ENCODE results near the gene ANKS3. TPM values are rescaled to one million over a fixed set of nuclear protein-coding genes. Genes with fewer than 3 reads are reported as not detected.

ANKS3 gene
- total and polyA plus RNA-seq, 2 experiments from 2014 or later = 22.5 to 24.9 TPM

DNA sequence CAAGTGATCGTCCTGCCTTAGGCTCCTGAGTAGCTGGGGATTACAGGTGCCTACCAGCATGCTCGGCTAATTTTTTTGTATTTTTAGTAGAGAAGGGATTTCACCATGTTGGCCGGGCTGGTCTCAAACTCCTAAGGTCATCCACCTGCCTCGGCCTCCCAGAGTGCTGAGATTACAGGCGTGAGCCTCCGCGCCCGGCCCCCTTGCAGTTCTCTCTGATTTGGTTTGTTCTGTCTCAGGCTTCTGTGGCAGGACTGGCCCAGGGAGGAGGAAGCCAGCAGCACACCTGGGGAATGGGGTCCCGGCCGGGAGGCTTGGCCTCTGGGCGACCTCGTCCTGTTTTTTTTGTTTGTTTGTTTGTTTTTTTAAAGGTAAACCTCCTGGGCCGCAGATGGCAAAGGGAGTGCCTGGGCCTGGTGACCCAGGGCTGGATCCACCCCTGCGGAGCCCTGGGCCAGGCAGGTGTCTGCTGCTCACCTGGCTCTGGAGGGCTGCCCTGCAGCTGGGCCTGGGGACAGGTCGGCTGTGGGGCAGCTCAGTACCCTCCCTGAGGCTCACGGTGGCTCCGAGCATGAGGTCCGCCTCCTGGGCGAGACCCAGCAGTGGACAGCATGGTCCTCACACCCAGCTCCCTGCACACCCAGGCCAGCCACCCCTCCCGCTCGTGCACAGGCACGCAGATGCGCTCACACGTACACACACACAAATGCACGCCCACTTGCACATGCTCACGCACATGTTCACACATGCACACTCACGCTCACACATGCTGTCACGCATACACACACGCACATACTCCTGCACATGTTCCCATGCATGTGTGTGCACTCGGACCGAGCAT, 44.0 kb downstream of the ANKS3 start:
- no peak for DNase-seq (ENCODE audit: low spot score)
- no peak for TF ChIP-seq EZH2phosphoT487 (IDR thresholded peaks at IDR 0.05; ENCODE audit: unreplicated experiment)
- no peak for TF ChIP-seq STAT1 (IDR thresholded peaks at IDR 0.05; ENCODE audit: unreplicated experiment)
- no peak for TF ChIP-seq CTCF (conservative IDR thresholded peaks at IDR 0.05; ENCODE audit: low read depth in 2 of 2)
- TF ChIP-seq, protein P1, sequence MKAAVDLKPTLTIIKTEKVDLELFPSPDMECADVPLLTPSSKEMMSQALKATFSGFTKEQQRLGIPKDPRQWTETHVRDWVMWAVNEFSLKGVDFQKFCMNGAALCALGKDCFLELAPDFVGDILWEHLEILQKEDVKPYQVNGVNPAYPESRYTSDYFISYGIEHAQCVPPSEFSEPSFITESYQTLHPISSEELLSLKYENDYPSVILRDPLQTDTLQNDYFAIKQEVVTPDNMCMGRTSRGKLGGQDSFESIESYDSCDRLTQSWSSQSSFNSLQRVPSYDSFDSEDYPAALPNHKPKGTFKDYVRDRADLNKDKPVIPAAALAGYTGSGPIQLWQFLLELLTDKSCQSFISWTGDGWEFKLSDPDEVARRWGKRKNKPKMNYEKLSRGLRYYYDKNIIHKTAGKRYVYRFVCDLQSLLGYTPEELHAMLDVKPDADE (IDR thresholded peaks at IDR 0.05) = no peak
- TF ChIP-seq EZH2 (IDR thresholded peaks at IDR 0.05; ENCODE audit: low read depth, unreplicated experiment) = no peak
- no peak for TF ChIP-seq ZNF462 (CRISPR knock-in tag; IDR thresholded peaks at IDR 0.05)
- no peak for TF ChIP-seq REST (IDR thresholded peaks at IDR 0.05; ENCODE audit: unreplicated experiment)
- TF ChIP-seq POLR2AphosphoS5 (IDR thresholded peaks at IDR 0.05; ENCODE audit: low read depth) = no peak
- no peak for TF ChIP-seq JUNB (IDR thresholded peaks at IDR 0.05; ENCODE audit: unreplicated experiment)
- TF ChIP-seq CREB1 (CRISPR knock-in tag; IDR thresholded peaks at IDR 0.05; ENCODE audit: low read depth) = no peak
- TF ChIP-seq ZNF114 (CRISPR knock-in tag; IDR thresholded peaks at IDR 0.05) = no peak
- no peak for TF ChIP-seq NANOG (IDR thresholded peaks at IDR 0.05; ENCODE audit: borderline replicate concordance)
- Histone ChIP-seq H3K9me2 (ENCODE audit: insufficient read depth) (no peaks in the 10 kb centered on the region), H4K20me1 (replicated peaks; ENCODE audit: insufficient read depth) (no peaks in the 10 kb centered on the region), H3F3A (replicated peaks; ENCODE audit: low read depth) (no peaks in the 10 kb centered on the region; the same call in 1 of the 2 replicates), H3K36me3 (ENCODE audit: insufficient read depth) (no peaks in the 10 kb centered on the region), H3K27ac (ENCODE audit: low read depth) (no peak overlapping the region), H3K4me2 (no peak overlapping the region), H3K27me3 (ENCODE audit: insufficient read depth) (no peaks in the 10 kb centered on the region), H2AFZ (no peak overlapping the region), H3K79me2 (replicated peaks; ENCODE audit: insufficient read depth) (no peaks in the 10 kb centered on the region), H3K4me1 (ENCODE audit: insufficient read depth) (no peaks in the 10 kb centered on the region; the same call in 1 of the 2 replicates), H3K4me3 (no peak overlapping the region)
- H3K27me3 Mint-ChIP-seq (ENCODE audit: insufficient read depth, low read depth, poor library complexity) = peaks cover 12% of the 10 kb centered on the region
- H3K9me3 Mint-ChIP-seq = no peaks in the 10 kb centered on the region; the same call in 2 of the 3 replicates
- H3K27ac Mint-ChIP-seq = 0 out of 2 replicates have a peak overlapping the region, but pooled peaks have one; percentile 67
- peaks cover 4% of the 10 kb centered on the region; the same call in 1 of the 3 replicates for H3K36me3 Mint-ChIP-seq (ENCODE audit: low read depth)
- H3K4me3 Mint-ChIP-seq = no peak overlapping the region
- H3K4me1 Mint-ChIP-seq = peaks cover under 1% of the 10 kb centered on the region; the same call in 1 of the 3 replicates
- ATAC-seq = no peak
